H9 (cell line): ENCODE results near the gene LRP1B. TPM values are rescaled to one million over a fixed set of nuclear protein-coding genes. Genes with fewer than 3 reads are reported as not detected.

Source experiments
- DNase-seq: peaks from one replicate; pipeline ENCODE4 v3.0.0-alpha.2; 2017
- H2AFZ ChIP-seq: one replicate; pipeline ENCODE4 v1.6.1; 2013; ENCODE audit warnings: mild to moderate bottlenecking, low read length, control low read depth, moderate library complexity
- H2AK5ac ChIP-seq: 2 replicates; pipeline ENCODE4 v1.6.1; 2013; ENCODE audit warnings: low read length, control low read depth, mixed read lengths; ENCODE audit not compliant: insufficient read length
- H2BK120ac ChIP-seq: one replicate; pipeline ENCODE4 v1.6.1; 2013; ENCODE audit warnings: low read depth, mild to moderate bottlenecking, low read length, control low read depth, inconsistent platforms; ENCODE audit not compliant: poor library complexity, severe bottlenecking
- H2BK12ac ChIP-seq: 2 replicates; pipeline ENCODE4 v1.6.1; 2013; ENCODE audit warnings: low read length, control low read depth, mixed read lengths, low read depth; ENCODE audit not compliant: insufficient read length
- H2BK15ac ChIP-seq: 2 replicates; pipeline ENCODE4 v1.6.1; 2013; ENCODE audit warnings: low read depth, low read length, control low read depth
- H2BK20ac ChIP-seq: one replicate; pipeline ENCODE4 v1.6.1; 2013; ENCODE audit warnings: low read depth, mild to moderate bottlenecking, low read length, control low read depth, inconsistent platforms; ENCODE audit not compliant: poor library complexity, severe bottlenecking
- H2BK5ac ChIP-seq: 2 replicates; pipeline ENCODE4 v1.6.1; 2013; ENCODE audit warnings: low read length, control low read depth, mixed read lengths; ENCODE audit not compliant: insufficient read length
- H3K14ac ChIP-seq: 2 replicates; pipeline ENCODE4 v1.6.1; 2013; ENCODE audit warnings: low read length, control low read depth; ENCODE audit not compliant: insufficient read depth
- H3K18ac ChIP-seq: 2 replicates; pipeline ENCODE4 v1.6.1; 2013; ENCODE audit warnings: low read depth, mild to moderate bottlenecking, mixed read lengths, low read length, control low read depth; ENCODE audit not compliant: insufficient read length
- H3K23ac ChIP-seq: 2 replicates; pipeline ENCODE4 v1.6.1; 2013; ENCODE audit warnings: low read length, control low read depth, mixed read lengths, low read depth; ENCODE audit not compliant: insufficient read length
- H3K23me2 ChIP-seq: 2 replicates; pipeline ENCODE4 v1.6.1; 2013; ENCODE audit warnings: low read depth, mild to moderate bottlenecking, mixed read lengths, low read length, control low read depth; ENCODE audit not compliant: insufficient read length, poor library complexity, severe bottlenecking
- H3K27ac ChIP-seq: 2 replicates; pipeline ENCODE4 v1.5.1; 2013; ENCODE audit warnings: low read length, control low read depth, mixed read lengths, low read depth; ENCODE audit not compliant: insufficient read length
- H3K27me3 ChIP-seq: 2 replicates; pipeline ENCODE4 v1.6.1; 2013; ENCODE audit warnings: low read length, control low read depth, inconsistent platforms; ENCODE audit not compliant: insufficient read depth
- H3K4ac ChIP-seq: 2 replicates; pipeline ENCODE4 v1.6.1; 2013; ENCODE audit warnings: low read depth, mild to moderate bottlenecking, control low read depth, inconsistent platforms, low read length, moderate library complexity
- H3K4me1 ChIP-seq: 2 replicates; pipeline ENCODE4 v1.6.1; 2013; ENCODE audit warnings: low read length, control low read depth, inconsistent platforms; ENCODE audit not compliant: insufficient read depth
- H3K4me2 ChIP-seq: 2 replicates; pipeline ENCODE4 v1.6.1; 2013; ENCODE audit warnings: low read length, control low read depth, mixed read lengths; ENCODE audit not compliant: insufficient read length, insufficient read depth
- H3K56ac ChIP-seq: 2 replicates; pipeline ENCODE4 v1.6.1; 2013; ENCODE audit warnings: low read depth, mild to moderate bottlenecking, mixed read lengths, low read length, control low read depth; ENCODE audit not compliant: insufficient read length
- H3K79me1 ChIP-seq: 2 replicates; pipeline ENCODE4 v1.6.1; 2013; ENCODE audit warnings: low read depth, mild to moderate bottlenecking, moderate library complexity, low read length, control low read depth, inconsistent platforms; ENCODE audit not compliant: insufficient read depth, poor library complexity, severe bottlenecking
- H3K79me2 ChIP-seq: 2 replicates; pipeline ENCODE4 v1.6.1; 2013; ENCODE audit warnings: low read length, control low read depth, inconsistent platforms; ENCODE audit not compliant: insufficient read depth
- H3K9ac ChIP-seq: 2 replicates; pipeline ENCODE4 v1.6.1; 2013; ENCODE audit warnings: low read length, control low read depth, mixed read lengths; ENCODE audit not compliant: insufficient read length; ENCODE audit errors: extremely low read depth
- H3K9me3 ChIP-seq: one replicate; pipeline ENCODE4 v1.6.1; 2013; ENCODE audit warnings: low read depth, low read length, inconsistent platforms; ENCODE audit not compliant: control insufficient read depth
- H3T11ph ChIP-seq: one replicate; pipeline ENCODE4 v1.6.1; 2013; ENCODE audit warnings: mild to moderate bottlenecking, low read length, control low read depth, inconsistent platforms
- H4K20me1 ChIP-seq: one replicate; pipeline ENCODE4 v1.6.1; 2013; ENCODE audit not compliant: control insufficient read depth, insufficient read length, insufficient read depth
- H4K5ac ChIP-seq: 2 replicates; pipeline ENCODE4 v1.6.1; 2013; ENCODE audit warnings: low read depth, mild to moderate bottlenecking, mixed read lengths, low read length, control low read depth; ENCODE audit not compliant: insufficient read length
- H4K8ac ChIP-seq: replicated peaks from 2 replicates; pipeline ENCODE4 v1.6.1; 2013; ENCODE audit warnings: low read length, control low read depth, mixed read lengths, low read depth; ENCODE audit not compliant: insufficient read length
- H4K91ac ChIP-seq: 2 replicates; pipeline ENCODE4 v1.6.1; 2013; ENCODE audit warnings: low read depth, mild to moderate bottlenecking, moderate library complexity, mixed read lengths, low read length, control low read depth; ENCODE audit not compliant: insufficient read length
- H3K27ac Mint-ChIP-seq, 3 experiments: 2 replicates in 2 of 3; 3 replicates in 1 of 3; pipeline ENCODE4 v1.8.0; 2020 to 2021; ENCODE audit warnings: mixed read lengths in 3 of 3, mild to moderate bottlenecking in 1 of 3, moderate library complexity in 1 of 3
- H3K27me3 Mint-ChIP-seq: 2 replicates; pipeline ENCODE4 v1.8.0; 2021; ENCODE audit warnings: low read depth, mild to moderate bottlenecking, moderate library complexity, mixed read lengths
- H3K36me3 Mint-ChIP-seq, 3 experiments: 2 replicates in 2 of 3; 3 replicates in 1 of 3; pipeline ENCODE4 v1.8.0; 2020 to 2021; ENCODE audit warnings: low read depth in 3 of 3, mixed read lengths in 3 of 3; ENCODE audit not compliant: insufficient read depth in 1 of 3
- H3K4me1 Mint-ChIP-seq, 2 experiments: 2 replicates each; pipeline ENCODE4 v1.8.0; 2020; ENCODE audit warnings: mixed read lengths in 2 of 2
- H3K4me3 Mint-ChIP-seq, 2 experiments: 2 replicates in 1 of 2; 3 replicates in 1 of 2; pipeline ENCODE4 v1.8.0; 2020 to 2021; ENCODE audit warnings: mild to moderate bottlenecking in 2 of 2, mixed read lengths in 2 of 2, moderate library complexity in 1 of 2
- H3K9me3 Mint-ChIP-seq, 2 experiments: 2 replicates in 1 of 2; 3 replicates in 1 of 2; pipeline ENCODE4 v1.8.0; 2020; ENCODE audit warnings: mild to moderate bottlenecking in 2 of 2, mixed read lengths in 2 of 2, moderate library complexity in 1 of 2
- CTCF ChIP-seq: fragments of 200-600 bp; sonication (generic); conservative IDR thresholded peaks from 3 replicates; pipeline ENCODE4 v1.8.0; 2021; ENCODE audit warnings: antibody characterized with exemption, mild to moderate bottlenecking
- WGBS: extraction: QIAGEN DNeasy Blood & Tissue Kit; methylation state at CpG from one replicate; pipeline ENCODE4 v1.1.7; 2013; ENCODE audit warnings: missing lambda C conversion rate, low lambda C conversion rate, mixed read lengths; ENCODE audit not compliant: insufficient read length; ENCODE audit errors: extremely low coverage; 5-methylcytosine and 5-hydroxymethylcytosine counted together
- total RNA-seq: library from RNA; stranded (reverse); gene quantifications from 2 replicates; pipeline ENCODE4 v1.2.1, GENCODE V29; 2021

The LRP1B gene
- total RNA-seq, 1 experiment from 2014 or later = not detected

DNA sequence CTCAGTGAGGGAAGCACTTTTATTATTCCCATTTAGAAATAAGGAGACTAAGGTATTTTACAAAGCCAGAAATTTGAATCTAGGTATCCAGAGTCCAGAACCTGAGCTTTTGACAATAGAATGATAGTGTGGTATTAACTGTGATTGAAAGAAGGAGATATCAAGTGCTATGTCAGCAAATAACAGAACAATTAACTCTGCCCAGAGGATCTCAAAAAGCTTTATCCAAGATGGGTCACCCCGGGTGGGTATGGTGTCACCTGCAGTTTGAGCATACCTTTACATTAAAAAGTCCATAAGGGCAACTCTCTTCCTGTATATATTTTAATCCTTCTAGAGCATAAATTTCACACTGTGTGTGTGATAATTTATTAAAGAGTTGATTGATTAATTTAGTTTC is 105.4 kb downstream of the LRP1B start:
- H3K4ac ChIP-seq = no peak overlapping the region

More for the DNA sequence above, 105.4 kb downstream of the LRP1B start:
- Histone ChIP-seq H2BK15ac (no peak overlapping the region), H3K79me1 (no peaks in the 10 kb centered on the region), H3K56ac (no peak overlapping the region), H3K79me2 (no peaks in the 10 kb centered on the region), H2BK12ac (no peak overlapping the region), H3K23ac (no peak overlapping the region), H3K9ac (no peak overlapping the region), H3K4me2 (no peak overlapping the region), H2AFZ (no peak overlapping the region), H3K9me3 (no peaks in the 10 kb centered on the region), H4K20me1 (no peaks in the 10 kb centered on the region), H4K8ac (no peak overlapping the region), H3T11ph (no peak overlapping the region), H3K27ac (no peak overlapping the region), H2BK20ac (no peak overlapping the region), H2AK5ac (no peak overlapping the region), H2BK5ac (no peak overlapping the region), H3K18ac (no peak overlapping the region), H4K5ac (no peak overlapping the region), H3K14ac (no peak overlapping the region), H4K91ac (no peak overlapping the region), H3K23me2 (no peaks in the 10 kb centered on the region), H2BK120ac (no peak overlapping the region), H3K27me3 (no peaks in the 10 kb centered on the region), H3K4me1 (peaks cover 2% of the 10 kb centered on the region; the same call in 1 of the 2 replicates)
- H3K36me3 Mint-ChIP-seq = no peaks in the 10 kb centered on the region
- TF ChIP-seq CTCF = no peak
- no peak overlapping the region for H3K4me3 Mint-ChIP-seq
- H3K27me3 Mint-ChIP-seq = no peaks in the 10 kb centered on the region
- H3K4me1 Mint-ChIP-seq = peaks cover 11 to 14% of the 10 kb centered on the region in 2 experiments
- H3K27ac Mint-ChIP-seq = no peak overlapping the region
- DNase-seq = no peak
- WGBS = no CpG with 5 or more reads among the region's 1 CpG
- H3K9me3 Mint-ChIP-seq = no peaks in the 10 kb centered on the region
